HK-2 (cell line): ENCODE results near the gene TIMM23B.
"Not testable (repeated sequence)": the region's sequence is repeated elsewhere in the genome, so short reads cannot be mapped to it uniquely, and the experiment has no call there.

Source experiments
- DNase-seq: peaks from one replicate; pipeline ENCODE4 v3.0.0-alpha.2; 2018; ENCODE audit not compliant: unreplicated experiment

The TIMM23B gene

DNA sequence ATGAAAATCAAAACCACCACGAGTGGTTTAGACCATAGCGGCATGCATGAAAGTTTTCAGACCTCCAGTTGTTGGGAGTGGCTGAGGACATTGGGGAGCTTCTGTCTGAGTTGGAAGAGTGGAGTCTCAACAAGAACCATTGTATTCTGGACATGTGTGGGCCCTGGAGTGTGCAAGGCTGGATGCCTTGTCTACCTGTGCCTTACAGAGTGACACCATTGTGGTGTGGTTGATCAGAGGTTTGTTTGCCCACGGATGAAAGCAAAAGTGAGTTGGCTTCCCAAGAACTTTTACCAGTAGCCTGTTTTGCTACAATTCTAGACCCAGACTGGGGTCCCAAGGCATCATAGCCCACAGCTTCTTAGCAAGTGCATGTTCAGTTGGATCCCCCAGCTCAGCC is 35.9 kb downstream of the TIMM23B start:
- not testable (repeated sequence) for DNase-seq

DNA sequence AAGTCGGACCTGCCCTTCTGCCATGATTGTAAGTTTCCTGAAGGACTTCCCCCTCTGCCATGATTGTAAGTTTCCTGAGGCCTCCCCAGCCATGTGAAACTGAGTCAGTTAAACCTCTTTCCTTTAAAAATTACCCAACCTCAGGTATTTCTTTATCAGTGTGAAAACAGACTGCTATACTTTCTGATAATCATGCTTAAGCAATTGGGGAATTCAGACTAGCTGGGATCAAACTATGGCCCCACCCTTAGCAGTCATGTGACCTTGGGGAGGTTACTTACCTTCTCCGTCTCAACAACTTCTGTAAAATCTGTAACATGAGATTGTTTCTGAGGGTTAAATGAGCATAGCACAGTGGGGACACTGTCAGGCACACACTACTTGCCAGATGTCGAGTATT is 45.4 kb downstream of the TIMM23B start:
- DNase-seq = not testable (repeated sequence)

DNA sequence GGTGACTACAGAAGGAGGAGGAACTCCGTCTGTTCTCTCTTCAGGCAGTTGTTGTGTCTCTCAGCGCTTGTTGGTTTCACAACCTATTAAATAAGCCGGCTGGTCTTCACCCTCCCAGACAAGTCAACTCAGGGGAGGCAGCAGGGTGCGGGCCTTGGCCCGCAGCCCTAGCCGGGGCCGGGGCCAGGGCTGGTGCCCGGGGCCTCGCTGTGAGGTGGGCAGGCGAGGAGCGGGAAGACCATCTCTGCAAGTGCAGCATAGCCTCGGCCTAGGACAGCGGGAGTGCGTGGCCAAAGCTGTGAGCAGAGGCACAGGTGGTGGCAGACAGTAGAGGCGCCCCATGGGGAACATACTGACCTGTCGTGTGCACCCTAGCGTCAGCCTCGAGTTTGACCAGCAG is 46.5 kb downstream of the TIMM23B start, which contains the start of gene AGAP6:
Gene AGAP6, plus strand, starts transcription at position 31 of the 400 bp plus-strand sequence. Its CDS starts 310 bp downstream, at position 341.
- not testable (repeated sequence) for DNase-seq

DNA sequence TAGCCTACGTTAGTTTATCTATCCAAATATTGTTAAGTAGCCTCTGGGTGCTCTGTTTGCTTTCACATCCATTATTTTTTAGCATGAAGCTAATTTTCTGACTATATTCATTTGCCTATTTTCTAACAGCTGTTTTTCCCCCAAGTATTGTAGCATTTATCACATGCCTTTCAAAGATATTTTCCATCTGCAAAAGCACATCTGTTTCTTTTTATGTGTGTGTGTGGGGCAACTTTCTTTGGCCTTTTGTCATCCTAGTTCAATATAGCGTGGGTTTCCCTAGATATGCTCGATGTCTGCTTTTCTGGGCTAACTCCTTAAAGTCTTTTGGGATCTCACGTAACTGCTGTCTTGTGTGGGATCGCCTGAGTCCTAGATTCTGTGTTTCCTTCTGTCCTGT is 53.5 kb downstream of the TIMM23B start:
- DNase-seq = not testable (repeated sequence)

DNA sequence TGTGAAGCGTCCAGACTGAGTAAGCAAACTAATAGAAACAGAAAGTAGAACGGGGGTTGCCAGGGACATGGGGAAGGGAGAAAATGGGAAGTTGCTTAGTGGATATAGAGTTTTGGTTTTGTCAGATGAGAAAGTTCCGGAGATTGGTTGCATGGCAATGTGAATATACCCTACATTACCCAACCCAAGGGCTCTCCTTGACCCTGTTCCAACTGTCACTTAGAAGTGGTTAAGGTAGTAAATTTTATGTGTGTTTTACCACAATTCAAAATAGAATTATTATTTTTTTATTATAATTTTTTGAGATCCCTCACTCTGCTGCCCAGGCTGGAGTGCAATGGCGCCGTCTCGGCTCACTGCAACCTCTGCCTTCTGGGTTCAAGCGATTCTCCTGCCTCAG is 72.2 kb downstream of the TIMM23B start:
- not testable (repeated sequence) for DNase-seq

DNA sequence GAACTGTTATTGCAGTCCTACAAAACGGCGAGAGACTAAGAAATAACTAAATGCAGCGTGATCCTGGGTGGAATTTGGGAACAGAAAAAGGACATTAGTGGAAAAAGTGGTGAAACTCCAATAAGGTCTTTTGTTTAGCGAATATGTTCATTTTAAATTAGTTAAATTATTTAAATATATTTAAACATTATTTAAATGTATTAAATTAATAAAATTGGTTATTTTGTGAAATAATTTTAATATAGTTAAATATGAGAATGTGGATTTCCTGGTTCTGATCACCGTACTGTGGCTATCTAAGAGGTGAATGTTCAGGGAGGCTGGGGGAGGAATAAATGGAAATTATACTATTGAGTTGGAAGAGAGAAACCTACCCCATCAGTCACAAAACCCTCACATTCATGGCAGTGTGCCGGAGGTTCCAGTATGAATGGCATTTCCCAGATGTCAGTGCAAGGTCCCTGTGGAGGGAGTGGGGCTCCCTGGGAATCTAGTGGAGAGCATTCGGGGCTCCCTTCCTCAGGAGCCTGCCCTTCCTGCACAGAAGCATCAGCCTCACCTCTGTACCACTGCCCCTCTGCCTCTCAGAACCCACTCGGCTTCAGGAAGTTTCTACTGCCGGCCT is 73.9 kb downstream of the TIMM23B start:
- DNase-seq = not testable (repeated sequence)

DNA sequence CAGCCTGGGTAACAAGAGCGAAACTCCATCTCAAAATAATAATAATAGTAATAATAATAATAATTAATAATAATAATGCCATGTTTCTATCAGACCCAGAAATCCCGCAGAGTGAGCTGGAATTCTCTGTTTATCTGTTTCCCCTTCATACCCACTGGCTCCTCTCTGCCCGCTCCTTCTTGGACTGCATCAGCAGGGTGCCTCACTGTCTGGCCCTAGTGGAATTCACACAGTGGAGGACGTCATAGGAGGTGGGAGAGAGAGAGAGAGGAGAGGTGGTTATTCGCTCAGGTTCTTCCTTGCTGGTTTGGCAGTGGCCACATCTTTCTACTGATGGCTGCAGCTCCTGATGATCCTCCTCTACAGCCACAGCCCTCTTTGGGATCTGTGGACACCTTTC is 75.1 kb downstream of the TIMM23B start:
- DNase-seq = not testable (repeated sequence)

DNA sequence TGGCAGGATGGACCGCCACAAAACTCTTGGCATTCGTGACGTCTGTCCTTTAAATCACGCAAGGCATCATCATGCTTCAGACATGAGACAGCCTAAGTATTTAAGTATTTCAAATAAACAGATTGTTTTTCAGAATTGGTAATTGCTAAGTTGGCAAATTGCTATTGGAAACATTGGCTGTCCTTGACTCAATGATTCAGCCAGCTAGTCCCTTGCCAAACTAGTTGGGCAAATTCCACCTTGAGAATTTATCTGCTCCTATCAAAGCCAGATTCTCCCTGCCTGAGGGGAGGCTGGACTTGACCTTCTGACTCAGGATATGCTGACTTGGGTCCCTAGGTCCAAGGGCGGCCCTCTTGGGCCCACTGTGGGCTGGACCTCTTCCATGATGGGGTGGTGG is 75.8 kb downstream of the TIMM23B start:
- DNase-seq = not testable (repeated sequence)

DNA sequence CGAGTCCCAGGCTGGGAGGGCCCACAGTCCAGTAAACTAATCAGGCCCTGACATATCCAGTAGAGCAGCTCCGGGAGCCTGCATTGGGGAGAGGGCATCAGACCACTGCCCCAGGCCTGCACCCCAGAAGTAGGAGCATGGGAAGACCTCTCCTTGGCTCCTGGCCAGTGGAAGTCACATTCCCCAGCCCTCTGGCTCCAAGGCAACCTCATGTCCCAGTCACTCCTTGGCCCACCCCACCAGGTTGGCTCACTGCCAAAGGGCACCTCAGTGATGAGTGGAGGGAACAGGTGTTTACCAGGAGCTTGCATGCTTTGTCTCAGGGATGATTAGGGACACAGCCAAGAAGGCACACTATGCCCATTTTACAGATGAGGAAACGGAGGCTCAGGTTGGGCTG is 77.4 kb downstream of the TIMM23B start:
- not testable (repeated sequence) for DNase-seq

DNA sequence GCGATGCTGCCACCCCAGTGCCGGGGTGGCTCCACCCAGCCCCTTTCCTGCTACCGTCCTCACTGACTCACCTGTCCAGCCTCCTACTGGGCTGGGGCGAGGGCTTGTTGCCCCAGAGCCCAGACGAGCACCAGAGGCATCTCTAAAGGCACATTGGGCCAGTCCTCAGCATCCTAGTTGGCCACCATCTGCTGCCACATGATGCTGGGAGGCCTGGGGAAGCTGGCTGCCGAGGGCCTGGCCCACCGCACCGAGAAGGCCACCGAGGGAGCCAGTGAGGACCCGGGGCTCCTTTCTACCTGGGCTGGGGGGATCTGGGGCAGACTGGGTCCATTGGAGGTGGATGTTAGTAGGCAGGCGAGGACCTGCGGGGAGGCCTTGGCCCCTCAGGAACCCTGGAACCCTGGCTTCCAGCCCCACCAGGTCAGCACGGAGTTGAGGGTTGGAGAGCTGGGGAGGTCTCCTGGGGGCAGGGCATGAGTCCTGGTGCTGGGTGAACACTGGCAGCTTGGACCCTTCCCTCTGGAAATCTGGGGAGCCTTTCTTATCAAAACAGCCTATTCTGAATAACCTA is 78.7 kb downstream of the TIMM23B start:
- DNase-seq = not testable (repeated sequence)

DNA sequence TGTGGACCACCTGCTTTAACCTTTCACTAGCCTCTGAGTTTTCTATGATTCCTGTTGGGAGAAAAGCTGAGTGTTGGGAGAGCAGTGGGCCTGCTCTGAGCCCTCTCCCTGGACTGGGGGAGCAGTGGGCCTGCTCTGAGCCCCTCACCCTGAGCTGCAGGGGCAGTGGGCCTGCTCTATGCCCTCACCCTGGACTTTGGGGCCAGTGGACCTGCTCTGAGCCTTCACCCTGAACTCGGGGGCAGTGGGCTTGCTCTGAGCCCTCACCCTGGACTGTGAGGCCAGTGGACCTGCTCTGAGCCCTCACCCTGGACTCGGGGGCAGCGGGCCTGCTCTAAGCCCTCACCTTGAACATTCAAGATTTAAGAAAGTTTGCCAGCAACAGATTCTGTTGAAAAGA is 79.8 kb downstream of the TIMM23B start:
- DNase-seq = no peak
